ENCODE measurements around the gene LRP2.

LRP2 gene

GRCh38 chr2:169090133-169090820 is 272.1 kb downstream of the LRP2 start:
- Histone ChIP-seq H3K4me1 (ENCODE audit: insufficient read depth, low read length) (no peaks in the 10 kb centered on the region), H3K36me3 (ENCODE audit: insufficient read depth, low read length) (no peaks in the 10 kb centered on the region), H3K9me3 (ENCODE audit: control insufficient read depth, insufficient read depth, low read length) (no peaks in the 10 kb centered on the region), H3K9ac (ENCODE audit: low read depth, low read length) (no peak overlapping the region)

GRCh38 chr2:169089182-169089581 is 273.2 kb downstream of the LRP2 start:
- H3K36me3 ChIP-seq (ENCODE audit: insufficient read depth, low read length), result no peaks in the 10 kb centered on the region
- H3K9me3 ChIP-seq (ENCODE audit: control insufficient read depth, insufficient read depth, low read length), result no peaks in the 10 kb centered on the region
- no peaks in the 10 kb centered on the region for H3K4me1 ChIP-seq (ENCODE audit: insufficient read depth, low read length)
- H3K9ac ChIP-seq (ENCODE audit: low read depth, low read length), result no peak overlapping the region

GRCh38 chr2:169087757-169088379 is 274.5 kb downstream of the LRP2 start:
- Histone ChIP-seq H3K9ac (ENCODE audit: low read depth, low read length) (no peak overlapping the region), H3K4me1 (ENCODE audit: insufficient read depth, low read length) (no peaks in the 10 kb centered on the region), H3K36me3 (ENCODE audit: insufficient read depth, low read length) (no peaks in the 10 kb centered on the region), H3K9me3 (ENCODE audit: control insufficient read depth, insufficient read depth, low read length) (no peaks in the 10 kb centered on the region)

- Histone ChIP-seq H3K4me1 (ENCODE audit: insufficient read depth, low read length) (no peaks in the 10 kb centered on the region), H3K36me3 (ENCODE audit: insufficient read depth, low read length) (no peaks in the 10 kb centered on the region), H3K9ac (ENCODE audit: low read depth, low read length) (no peak overlapping the region), H3K9me3 (ENCODE audit: control insufficient read depth, insufficient read depth, low read length) (no peaks in the 10 kb centered on the region)
Observed at GRCh38 chr2:169086893-169087467, 275.4 kb downstream of the LRP2 start.

GRCh38 chr2:169082995-169083394 is 279.3 kb downstream of the LRP2 start:
- Histone ChIP-seq H3K4me1 (ENCODE audit: insufficient read depth, low read length) (no peaks in the 10 kb centered on the region), H3K9me3 (ENCODE audit: control insufficient read depth, insufficient read depth, low read length) (no peaks in the 10 kb centered on the region), H3K36me3 (ENCODE audit: insufficient read depth, low read length) (no peaks in the 10 kb centered on the region), H3K9ac (ENCODE audit: low read depth, low read length) (no peak overlapping the region)

- H3K36me3 ChIP-seq (ENCODE audit: insufficient read depth, low read length), result no peaks in the 10 kb centered on the region
- no peaks in the 10 kb centered on the region for H3K4me1 ChIP-seq (ENCODE audit: insufficient read depth, low read length)
- no peaks in the 10 kb centered on the region for H3K9me3 ChIP-seq (ENCODE audit: control insufficient read depth, insufficient read depth, low read length)
- no peak overlapping the region for H3K9ac ChIP-seq (ENCODE audit: low read depth, low read length)
Observed at GRCh38 chr2:169081551-169081950, 280.8 kb downstream of the LRP2 start.

GRCh38 chr2:169080250-169081069 is 281.9 kb downstream of the LRP2 start:
- no peak overlapping the region for H3K9ac ChIP-seq (ENCODE audit: low read depth, low read length)
- H3K36me3 ChIP-seq (ENCODE audit: insufficient read depth, low read length), result no peaks in the 10 kb centered on the region
- H3K4me1 ChIP-seq (ENCODE audit: insufficient read depth, low read length), result no peaks in the 10 kb centered on the region
- no peaks in the 10 kb centered on the region for H3K9me3 ChIP-seq (ENCODE audit: control insufficient read depth, insufficient read depth, low read length)

- no peaks in the 10 kb centered on the region for H3K36me3 ChIP-seq (ENCODE audit: insufficient read depth, low read length)
- no peak overlapping the region for H3K9ac ChIP-seq (ENCODE audit: low read depth, low read length)
- H3K9me3 ChIP-seq (ENCODE audit: control insufficient read depth, insufficient read depth, low read length), result no peaks in the 10 kb centered on the region
- H3K4me1 ChIP-seq (ENCODE audit: insufficient read depth, low read length), result no peaks in the 10 kb centered on the region
Observed at GRCh38 chr2:169077674-169078240, 284.6 kb downstream of the LRP2 start.

Data from ES-I3 (cell line).